Measurements from ENCODE around the gene AIFM1.

DNA sequence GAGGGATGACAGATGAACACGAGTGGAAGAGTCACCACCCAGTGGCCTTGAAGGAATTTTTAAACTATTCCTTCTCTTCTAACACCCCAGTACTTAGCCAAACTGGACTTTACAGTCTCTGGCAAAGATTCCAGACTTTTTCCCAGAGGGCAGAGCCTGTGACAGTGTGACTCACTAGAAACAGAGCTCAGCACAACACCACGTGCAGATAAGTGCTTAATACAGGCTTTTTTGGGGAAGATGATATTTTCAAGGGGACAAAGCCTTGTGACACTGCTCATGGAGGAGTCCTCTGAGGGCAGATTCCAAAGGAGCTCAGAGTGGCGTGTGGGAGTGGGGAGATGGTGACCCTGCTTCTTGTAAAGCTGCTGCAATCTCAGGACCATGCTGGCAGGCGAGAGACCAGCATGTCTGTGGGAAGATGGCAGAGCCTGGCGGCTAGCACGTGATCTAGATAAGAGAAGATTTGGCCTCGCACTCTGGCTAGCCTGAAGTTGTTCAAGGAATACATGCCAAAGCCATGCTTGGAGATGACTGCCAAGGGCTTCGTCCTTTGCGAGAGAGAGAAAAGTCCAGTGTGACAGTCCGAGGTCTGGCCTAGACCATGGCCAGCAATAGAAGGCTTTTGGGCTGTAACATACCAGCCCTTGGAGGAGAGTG lies 8.5 kb upstream of the AIFM1 start:
- no peak for TF ChIP-seq CTCF (IDR thresholded peaks at IDR 0.05)
- no peak for TF ChIP-seq POLR2A (IDR thresholded peaks at IDR 0.05)

All from upper lobe of left lung (tissue), 4 donors.